H1 (cell line): ENCODE results near the gene ERGIC2. TPM values are rescaled to one million over a fixed set of nuclear protein-coding genes. Genes with fewer than 3 reads are reported as not detected.

Experiments
- BCL11A ChIP-seq, 2 experiments: IDR thresholded peaks; one replicate each; pipeline ENCODE4 v1.6.1; 2011; ENCODE audit warnings: low read depth in 2 of 2, low read length in 2 of 2, mild to moderate bottlenecking in 2 of 2
- CREB1 ChIP-seq: IDR thresholded peaks from 2 replicates; pipeline ENCODE4 v1.6.1; 2012; ENCODE audit warnings: inconsistent platforms
- CTBP2 ChIP-seq: IDR thresholded peaks from 2 replicates; pipeline ENCODE4 v1.7.0; 2011; ENCODE audit warnings: borderline replicate concordance, mild to moderate bottlenecking, moderate library complexity, mixed read lengths, low read length; ENCODE audit not compliant: insufficient read depth, insufficient read length
- EGR1 ChIP-seq: IDR thresholded peaks from 2 replicates; pipeline ENCODE4 v1.6.1; 2011; ENCODE audit warnings: low read depth, low read length, borderline replicate concordance
- EZH2 ChIP-seq: fragments of 200-600 bp; sonication (generic); IDR thresholded peaks from 2 replicates; pipeline ENCODE4 v1.7.1; 2012; ENCODE audit warnings: low read depth, mild to moderate bottlenecking, moderate library complexity, low read length, inconsistent platforms; ENCODE audit not compliant: severe bottlenecking
- HDAC6 ChIP-seq: IDR thresholded peaks from one replicate; pipeline ENCODE4 v1.7.1; 2012; ENCODE audit warnings: low read depth, mild to moderate bottlenecking, inconsistent platforms, low read length, moderate library complexity
- JUN ChIP-seq: IDR thresholded peaks from 2 replicates; pipeline ENCODE4 v1.6.1; 2011; ENCODE audit warnings: low read depth, mild to moderate bottlenecking, improper control_type of control experiment, low read length
- RBBP5 ChIP-seq: IDR thresholded peaks from 2 replicates; pipeline ENCODE4 v1.7.1; 2012; ENCODE audit warnings: low read depth, mild to moderate bottlenecking, inconsistent platforms, low read length, moderate library complexity, borderline replicate concordance
- SP1 ChIP-seq: IDR thresholded peaks from 2 replicates; pipeline ENCODE4 v1.6.1; 2011; ENCODE audit warnings: low read depth, low read length
- TAF7 ChIP-seq: optimal IDR thresholded peaks from 2 replicates; pipeline ENCODE3; 2011; ENCODE audit warnings: low read depth, mild to moderate bottlenecking, inconsistent platforms, low read length, moderate library complexity, borderline replicate concordance
- YY1 ChIP-seq: IDR thresholded peaks from 2 replicates; pipeline ENCODE4 v1.6.1; 2011; ENCODE audit warnings: low read depth, mild to moderate bottlenecking, low read length
- polyA plus RNA-seq, 7 experiments: library from polyadenylated mRNA; depleted of rRNA in 3 of 7; stranded (reverse) in 5 of 7; unstranded in 2 of 7; fragments of >200 nt in 5 of 7; fragments of 200-250 nt in 2 of 7; gene quantifications; 1 replicate in 5 of 7; 2 replicates in 1 of 7; 4 replicates in 1 of 7; pipeline versions ENCODE4 v1.2.1 to v1.2.3, GENCODE V29; 2011 to 2013; ENCODE audit warnings: missing spikeins in 2 of 7, mixed read lengths in 2 of 7
- total RNA-seq: library from RNA; stranded (reverse); fragmentation: NEBNext Ultra II Directional; extraction: Animal tissue kit (Norgen Biotek cat#: 25700); gene quantifications from 2 replicates; pipeline ENCODE4 v1.2.1, GENCODE V29; 2021
- TF ChIP-seq, protein P1 (sequence below): fragments of 300-600 bp; sonication (generic); IDR thresholded peaks from 2 replicates; pipeline ENCODE4 v1.7.1; 2012; ENCODE audit warnings: low read length, moderate library complexity, mild to moderate bottlenecking, inconsistent platforms; ENCODE audit not compliant: insufficient replicate concordance

The ERGIC2 gene
- total and polyA plus RNA-seq, 2 of the 8 experiments (the other 6 are each of a cell fraction or from before 2014, with no cell fraction given) = 16.5 to 61.8 TPM

DNA sequence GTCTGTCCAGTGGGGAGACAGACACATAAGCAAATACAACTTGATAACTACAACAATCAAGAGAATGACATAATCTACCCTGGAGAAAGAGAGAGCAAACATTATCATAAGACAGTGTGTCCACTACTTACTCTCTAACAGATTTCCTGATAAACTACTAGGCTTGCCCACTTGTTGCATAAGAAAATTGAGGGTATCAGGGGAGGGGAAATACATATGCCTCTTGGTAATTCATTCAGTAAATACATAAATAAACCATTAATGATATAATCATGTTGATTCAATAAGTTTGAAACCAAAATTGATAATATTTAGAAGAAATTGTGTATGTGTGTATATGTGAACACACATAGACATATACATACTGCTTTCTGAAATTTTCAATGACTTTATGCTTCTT is 76.6 kb downstream of the ERGIC2 start (continued):
- TF ChIP-seq, protein P1, sequence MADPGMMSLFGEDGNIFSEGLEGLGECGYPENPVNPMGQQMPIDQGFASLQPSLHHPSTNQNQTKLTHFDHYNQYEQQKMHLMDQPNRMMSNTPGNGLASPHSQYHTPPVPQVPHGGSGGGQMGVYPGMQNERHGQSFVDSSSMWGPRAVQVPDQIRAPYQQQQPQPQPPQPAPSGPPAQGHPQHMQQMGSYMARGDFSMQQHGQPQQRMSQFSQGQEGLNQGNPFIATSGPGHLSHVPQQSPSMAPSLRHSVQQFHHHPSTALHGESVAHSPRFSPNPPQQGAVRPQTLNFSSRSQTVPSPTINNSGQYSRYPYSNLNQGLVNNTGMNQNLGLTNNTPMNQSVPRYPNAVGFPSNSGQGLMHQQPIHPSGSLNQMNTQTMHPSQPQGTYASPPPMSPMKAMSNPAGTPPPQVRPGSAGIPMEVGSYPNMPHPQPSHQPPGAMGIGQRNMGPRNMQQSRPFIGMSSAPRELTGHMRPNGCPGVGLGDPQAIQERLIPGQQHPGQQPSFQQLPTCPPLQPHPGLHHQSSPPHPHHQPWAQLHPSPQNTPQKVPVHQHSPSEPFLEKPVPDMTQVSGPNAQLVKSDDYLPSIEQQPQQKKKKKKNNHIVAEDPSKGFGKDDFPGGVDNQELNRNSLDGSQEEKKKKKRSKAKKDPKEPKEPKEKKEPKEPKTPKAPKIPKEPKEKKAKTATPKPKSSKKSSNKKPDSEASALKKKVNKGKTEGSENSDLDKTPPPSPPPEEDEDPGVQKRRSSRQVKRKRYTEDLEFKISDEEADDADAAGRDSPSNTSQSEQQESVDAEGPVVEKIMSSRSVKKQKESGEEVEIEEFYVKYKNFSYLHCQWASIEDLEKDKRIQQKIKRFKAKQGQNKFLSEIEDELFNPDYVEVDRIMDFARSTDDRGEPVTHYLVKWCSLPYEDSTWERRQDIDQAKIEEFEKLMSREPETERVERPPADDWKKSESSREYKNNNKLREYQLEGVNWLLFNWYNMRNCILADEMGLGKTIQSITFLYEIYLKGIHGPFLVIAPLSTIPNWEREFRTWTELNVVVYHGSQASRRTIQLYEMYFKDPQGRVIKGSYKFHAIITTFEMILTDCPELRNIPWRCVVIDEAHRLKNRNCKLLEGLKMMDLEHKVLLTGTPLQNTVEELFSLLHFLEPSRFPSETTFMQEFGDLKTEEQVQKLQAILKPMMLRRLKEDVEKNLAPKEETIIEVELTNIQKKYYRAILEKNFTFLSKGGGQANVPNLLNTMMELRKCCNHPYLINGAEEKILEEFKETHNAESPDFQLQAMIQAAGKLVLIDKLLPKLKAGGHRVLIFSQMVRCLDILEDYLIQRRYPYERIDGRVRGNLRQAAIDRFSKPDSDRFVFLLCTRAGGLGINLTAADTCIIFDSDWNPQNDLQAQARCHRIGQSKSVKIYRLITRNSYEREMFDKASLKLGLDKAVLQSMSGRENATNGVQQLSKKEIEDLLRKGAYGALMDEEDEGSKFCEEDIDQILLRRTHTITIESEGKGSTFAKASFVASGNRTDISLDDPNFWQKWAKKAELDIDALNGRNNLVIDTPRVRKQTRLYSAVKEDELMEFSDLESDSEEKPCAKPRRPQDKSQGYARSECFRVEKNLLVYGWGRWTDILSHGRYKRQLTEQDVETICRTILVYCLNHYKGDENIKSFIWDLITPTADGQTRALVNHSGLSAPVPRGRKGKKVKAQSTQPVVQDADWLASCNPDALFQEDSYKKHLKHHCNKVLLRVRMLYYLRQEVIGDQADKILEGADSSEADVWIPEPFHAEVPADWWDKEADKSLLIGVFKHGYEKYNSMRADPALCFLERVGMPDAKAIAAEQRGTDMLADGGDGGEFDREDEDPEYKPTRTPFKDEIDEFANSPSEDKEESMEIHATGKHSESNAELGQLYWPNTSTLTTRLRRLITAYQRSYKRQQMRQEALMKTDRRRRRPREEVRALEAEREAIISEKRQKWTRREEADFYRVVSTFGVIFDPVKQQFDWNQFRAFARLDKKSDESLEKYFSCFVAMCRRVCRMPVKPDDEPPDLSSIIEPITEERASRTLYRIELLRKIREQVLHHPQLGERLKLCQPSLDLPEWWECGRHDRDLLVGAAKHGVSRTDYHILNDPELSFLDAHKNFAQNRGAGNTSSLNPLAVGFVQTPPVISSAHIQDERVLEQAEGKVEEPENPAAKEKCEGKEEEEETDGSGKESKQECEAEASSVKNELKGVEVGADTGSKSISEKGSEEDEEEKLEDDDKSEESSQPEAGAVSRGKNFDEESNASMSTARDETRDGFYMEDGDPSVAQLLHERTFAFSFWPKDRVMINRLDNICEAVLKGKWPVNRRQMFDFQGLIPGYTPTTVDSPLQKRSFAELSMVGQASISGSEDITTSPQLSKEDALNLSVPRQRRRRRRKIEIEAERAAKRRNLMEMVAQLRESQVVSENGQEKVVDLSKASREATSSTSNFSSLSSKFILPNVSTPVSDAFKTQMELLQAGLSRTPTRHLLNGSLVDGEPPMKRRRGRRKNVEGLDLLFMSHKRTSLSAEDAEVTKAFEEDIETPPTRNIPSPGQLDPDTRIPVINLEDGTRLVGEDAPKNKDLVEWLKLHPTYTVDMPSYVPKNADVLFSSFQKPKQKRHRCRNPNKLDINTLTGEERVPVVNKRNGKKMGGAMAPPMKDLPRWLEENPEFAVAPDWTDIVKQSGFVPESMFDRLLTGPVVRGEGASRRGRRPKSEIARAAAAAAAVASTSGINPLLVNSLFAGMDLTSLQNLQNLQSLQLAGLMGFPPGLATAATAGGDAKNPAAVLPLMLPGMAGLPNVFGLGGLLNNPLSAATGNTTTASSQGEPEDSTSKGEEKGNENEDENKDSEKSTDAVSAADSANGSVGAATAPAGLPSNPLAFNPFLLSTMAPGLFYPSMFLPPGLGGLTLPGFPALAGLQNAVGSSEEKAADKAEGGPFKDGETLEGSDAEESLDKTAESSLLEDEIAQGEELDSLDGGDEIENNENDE = no peak
- TF ChIP-seq EGR1 (no peak), SP1 (no peak), HDAC6 (no peak), EZH2 (no peak), CREB1 (no peak), BCL11A (IDR thresholded peaks at IDR 0.05; ENCODE audit: low read depth in 2 of 2, low read length in 2 of 2) (no peak), JUN (no peak), TAF7 (no peak), CTBP2 (no peak), RBBP5 (no peak), YY1 (no peak)
- TF ChIP-seq, all 59 proteins: peak for 0
